ENCODE results near the gene COL27A1.

COL27A1 gene

DNA sequence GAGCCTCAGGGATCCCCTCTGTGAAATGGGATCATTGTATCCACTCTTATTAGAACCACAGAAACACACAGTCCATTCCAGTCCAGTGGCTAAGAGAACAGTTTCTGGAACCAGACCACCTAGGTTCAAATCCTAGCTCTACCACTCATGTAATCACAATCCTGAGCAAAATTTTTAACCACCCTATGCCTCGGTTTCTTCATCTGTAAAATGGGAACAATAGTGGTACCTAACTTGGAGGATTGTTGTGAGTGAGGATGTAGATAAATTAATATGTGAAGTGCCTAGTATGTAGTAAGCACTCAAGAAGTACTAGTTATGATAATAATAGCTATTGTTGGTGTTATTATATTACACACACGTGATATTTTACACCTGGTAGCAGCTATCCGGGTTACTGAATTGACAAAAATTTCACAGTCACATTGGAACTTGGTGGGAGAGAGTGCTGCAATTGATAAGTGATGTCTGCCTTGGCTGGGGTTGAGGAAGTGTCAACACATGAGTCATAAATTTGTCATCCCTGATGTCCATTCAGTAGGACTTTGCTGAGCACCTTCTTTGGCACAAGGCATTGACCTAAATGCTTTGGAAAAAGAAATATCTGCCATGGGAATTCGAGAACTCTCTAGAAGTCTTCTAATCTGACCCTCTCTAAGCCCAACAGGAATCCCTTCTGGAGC is 68.4 kb downstream of the COL27A1 start:
- DNase-seq (ENCODE audit: low spot score) = no peak

DNA sequence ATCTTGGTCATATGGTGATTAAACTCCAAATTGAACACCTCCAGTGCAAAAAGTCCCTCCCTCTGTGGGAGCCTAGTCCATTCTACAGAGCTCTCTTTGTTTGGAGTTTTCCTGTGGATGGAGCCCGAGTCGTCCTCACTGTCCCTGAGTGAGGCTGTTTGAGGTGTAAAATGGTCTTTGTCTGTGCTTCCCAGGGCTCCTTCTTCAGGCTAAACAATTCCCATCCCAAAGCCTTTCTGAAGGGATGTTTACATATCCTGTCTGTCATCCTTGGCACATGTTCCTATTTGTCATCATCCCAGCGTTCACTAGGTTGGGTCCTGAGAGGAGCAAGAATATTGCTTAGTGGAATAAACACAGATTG is 68.9 kb downstream of the COL27A1 start:
- DNase-seq (ENCODE audit: low spot score) = no peak

DNA sequence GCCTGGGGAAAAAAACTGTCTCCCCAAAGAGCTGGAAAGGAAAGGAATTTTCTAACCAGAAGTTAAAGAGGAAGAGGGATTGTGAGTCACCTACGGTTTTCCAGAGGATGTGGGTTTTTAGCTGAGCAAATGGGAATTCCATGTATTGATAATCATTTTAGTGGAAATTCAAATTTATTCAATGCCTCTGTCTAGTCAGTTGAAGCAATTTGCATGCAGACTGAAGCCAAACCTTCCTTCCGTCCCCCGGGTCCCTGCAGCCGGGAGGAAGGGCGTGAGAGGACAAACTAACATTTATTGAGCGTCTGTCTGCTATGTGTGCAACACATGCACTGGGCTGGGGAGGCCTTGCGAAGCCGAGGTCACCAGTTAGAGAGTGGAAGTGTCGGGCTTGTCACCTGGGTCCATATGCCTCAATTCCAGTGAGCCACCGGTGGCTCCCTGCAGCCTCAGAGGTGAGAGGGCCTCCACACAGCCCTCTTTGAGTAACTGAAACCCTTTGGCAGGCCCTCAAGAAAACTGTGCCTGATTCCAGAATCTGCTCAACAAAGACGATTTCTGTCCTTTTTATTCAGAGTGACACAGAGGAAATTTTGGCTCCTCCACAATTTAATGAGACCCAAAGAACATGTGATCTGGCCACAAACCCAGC is 70.3 kb downstream of the COL27A1 start:
- no peak for DNase-seq (ENCODE audit: low spot score)

GRCh38 chr9:114226246-114227055 is 71.1 kb downstream of the COL27A1 start:
- no peak for DNase-seq (ENCODE audit: low spot score)

DNA sequence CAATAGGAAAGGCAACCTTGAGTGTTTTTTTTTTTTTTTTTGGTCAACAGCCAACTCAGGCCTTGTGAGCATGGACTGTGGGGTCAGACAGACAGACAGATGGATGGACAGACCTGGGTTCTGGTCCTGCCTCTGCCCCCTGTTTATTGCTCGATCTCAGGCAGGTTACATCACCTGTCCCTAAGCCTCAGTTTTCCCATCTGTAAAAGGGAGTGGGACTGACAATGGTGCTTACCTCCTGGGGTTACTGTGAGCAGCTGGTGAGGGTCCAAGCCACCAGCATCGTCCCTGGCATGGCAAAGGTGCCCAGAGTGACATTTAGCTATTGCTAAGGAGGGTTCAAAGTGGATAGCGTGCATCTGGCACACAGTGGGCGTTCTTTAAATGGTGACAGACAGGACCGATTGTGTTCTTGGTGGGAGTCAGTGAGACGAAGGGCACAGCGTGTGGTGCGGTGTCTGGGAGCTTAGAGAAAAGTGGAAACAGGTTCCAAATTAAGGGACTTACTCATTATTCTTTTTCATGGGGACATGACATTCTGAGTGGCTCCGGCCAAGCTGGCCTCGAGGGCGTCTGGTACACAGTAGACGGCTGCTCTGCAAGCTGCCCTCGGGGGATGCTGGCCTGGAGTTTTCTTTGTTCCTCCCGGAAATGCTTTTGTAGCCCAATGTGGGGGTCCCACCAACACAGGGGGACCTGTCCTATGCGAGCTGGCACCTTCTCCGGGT is 72.1 kb downstream of the COL27A1 start:
- no peak for DNase-seq (ENCODE audit: low spot score)

GRCh38 chr9:114228016-114228808 is 72.9 kb downstream of the COL27A1 start:
- no peak for DNase-seq (ENCODE audit: low spot score)

DNA sequence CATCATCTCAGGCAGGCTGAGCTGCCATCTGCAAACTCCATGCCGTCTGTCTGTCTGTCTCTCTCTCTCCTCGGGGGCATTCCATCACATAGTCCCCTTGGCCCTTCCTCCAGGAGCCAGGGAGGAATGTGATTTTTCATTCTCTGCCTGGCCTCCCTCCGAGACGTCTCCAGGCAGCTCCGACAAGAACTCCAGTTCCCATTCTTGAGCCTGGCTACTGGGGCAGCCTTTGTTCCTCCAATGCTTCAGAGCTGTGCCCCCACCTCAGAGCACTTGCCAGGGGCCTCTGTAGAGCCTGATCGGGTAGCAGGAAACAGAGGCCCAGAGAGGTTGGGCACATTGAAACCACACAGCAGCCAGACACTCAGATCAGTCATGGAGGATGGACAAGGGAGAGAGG is 74.0 kb downstream of the COL27A1 start:
- no peak for DNase-seq (ENCODE audit: low spot score)

- DNase-seq (ENCODE audit: low spot score) = no peak
Observed at GRCh38 chr9:114230068-114230467, 74.7 kb downstream of the COL27A1 start.

DNA sequence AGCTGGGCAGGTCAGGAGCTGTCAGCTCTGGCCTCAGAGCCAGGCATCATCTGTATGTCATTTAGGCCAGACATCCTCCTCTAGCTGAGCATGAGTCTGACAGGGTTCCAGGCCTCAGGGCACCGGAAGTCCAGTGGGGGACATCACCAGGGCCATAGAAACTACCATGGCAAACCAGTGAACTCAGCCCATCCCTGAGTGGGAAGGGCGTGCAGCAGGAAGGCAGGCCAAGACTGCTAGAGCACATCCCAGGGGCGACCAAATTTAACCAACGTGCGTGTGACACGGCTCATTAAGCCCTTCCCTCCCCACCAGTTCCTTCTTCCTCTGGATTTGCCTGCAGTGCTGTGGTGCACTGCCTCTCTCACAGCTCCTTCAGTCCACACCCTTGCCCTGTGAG is 75.9 kb downstream of the COL27A1 start:
- DNase-seq (ENCODE audit: low spot score) = no peak

DNA sequence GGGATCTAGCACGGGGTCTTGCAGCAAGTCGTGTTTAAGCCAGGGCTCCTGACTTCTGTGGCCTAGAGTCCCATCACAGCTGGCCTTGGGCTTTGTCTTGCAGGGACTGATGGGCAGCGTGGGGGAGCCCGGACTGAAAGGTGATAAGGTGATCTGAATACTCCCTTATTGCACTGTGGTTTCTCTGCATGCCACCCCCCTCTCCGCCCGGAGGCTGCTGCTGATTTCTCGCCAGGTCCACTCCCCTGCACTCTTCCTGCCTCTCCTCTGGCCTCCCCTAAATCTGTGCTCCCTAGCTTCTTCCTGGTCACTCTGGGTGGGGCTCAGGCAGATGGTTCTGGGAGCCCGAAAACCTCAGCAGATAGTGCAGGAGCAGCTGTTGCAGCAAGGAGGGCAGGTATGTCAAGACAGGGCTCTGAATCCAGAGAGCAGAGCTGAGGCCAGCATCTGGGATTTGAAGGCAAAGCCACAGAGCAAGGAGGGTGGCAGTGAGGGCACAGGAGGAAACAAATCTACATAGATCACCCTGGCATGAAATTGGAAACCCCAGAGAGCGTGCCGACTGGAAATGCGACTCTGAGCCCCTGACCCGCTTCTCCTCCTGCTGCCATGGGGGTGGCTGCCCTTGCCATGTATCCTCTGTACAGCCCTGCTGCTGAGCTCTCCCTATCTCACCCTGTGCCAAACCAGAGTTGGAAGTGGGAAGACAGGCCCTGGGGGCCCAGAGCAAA is 76.5 kb downstream of the COL27A1 start:
- no peak for DNase-seq (ENCODE audit: low spot score)

DNA sequence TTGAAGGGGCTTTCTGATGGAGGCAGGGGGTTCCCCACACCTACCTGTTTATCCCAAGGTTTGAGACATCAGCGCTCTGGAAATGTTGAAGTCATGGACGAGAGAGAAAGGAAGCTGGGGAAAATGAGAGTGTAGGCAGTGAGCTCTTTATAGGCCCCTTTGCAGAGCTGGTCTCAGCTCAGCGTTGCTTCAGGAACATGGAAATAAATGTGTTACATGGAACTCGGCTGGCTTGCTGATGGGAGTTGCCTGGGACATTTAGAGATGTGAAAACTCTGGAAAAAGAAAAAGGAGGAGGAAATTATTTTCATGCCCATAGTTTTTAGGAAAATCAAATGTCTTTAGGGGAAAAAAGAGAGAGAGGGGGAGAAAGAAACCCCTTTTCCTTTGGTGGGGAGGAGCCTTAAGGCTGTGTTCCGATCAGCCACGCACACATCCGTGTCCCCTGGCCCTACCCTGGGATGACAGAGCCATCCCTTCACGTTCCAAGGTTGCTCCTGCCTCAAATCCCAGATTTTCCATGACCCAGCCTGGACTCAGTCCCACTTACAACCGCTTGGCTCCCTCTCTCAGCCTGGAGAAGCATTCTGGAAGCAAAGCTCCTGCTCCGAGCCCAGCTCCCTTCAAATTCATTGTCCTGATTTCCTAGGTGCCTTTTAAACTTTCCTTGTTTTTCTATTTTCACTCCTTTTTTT is 78.3 kb downstream of the COL27A1 start:
- no peak for DNase-seq (ENCODE audit: low spot score)

- no peak for DNase-seq (ENCODE audit: low spot score)
Observed at GRCh38 chr9:114235033-114235661, 79.8 kb downstream of the COL27A1 start.

GRCh38 chr9:114236391-114237138 is 81.2 kb downstream of the COL27A1 start:
- DNase-seq (ENCODE audit: low spot score) = no peak

GRCh38 chr9:114237247-114237646 is 81.9 kb downstream of the COL27A1 start:
- DNase-seq (ENCODE audit: low spot score) = no peak

DNA sequence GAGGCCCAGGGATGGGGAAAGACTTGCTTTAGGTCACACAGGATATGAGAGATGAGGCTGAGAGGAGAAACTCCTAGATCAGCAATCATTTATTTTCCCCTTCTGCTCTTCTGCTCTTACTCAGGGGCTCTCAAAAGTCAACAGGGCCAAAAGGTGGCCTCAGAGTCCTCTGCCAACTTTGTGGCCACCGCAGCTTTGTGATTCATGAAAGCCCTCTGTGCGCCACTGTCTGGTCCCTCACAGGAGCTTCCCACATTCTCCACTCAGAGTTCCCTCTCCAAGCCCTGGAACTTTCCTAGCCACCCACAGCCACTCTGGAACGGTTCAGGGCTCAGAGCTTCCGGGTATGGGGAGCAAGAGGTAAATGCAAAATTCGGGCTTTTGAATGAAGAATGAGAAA is 82.4 kb downstream of the COL27A1 start:
- no peak for DNase-seq (ENCODE audit: low spot score)

DNA sequence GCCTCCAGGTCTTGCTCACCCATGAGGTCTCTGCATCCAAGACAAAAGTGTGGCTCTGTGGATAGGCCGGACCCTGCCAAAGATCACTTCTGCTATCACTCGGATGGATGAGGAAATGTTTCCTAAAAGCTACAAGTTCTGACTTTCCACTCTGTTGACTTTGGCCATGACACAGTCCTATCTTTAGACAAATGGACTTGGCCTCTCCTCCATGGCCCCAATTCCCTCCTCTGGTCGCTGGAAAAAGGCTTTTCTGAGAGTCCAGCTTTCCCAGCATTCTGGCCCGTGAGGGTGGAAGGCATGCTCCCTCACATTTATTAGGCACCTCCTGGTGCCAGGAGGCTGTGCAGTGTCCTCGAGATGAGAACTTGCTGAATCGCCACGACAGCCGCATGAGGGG is 83.1 kb downstream of the COL27A1 start:
- no peak for DNase-seq (ENCODE audit: low spot score)

- peak; percentile 58 for DNase-seq (ENCODE audit: low spot score)
Observed at GRCh38 chr9:114238891-114239875, 83.8 kb downstream of the COL27A1 start.
